HepG2 (cell line): ENCODE measurements around the gene MYL3. TPM values are rescaled to one million over a fixed set of nuclear protein-coding genes. Genes with fewer than 3 reads are reported as not detected.

Experiments used
- ATAC-seq: fragments of 200-7000 bp; cut with Tn5 transposase; 3 replicates; pipeline ENCODE4 v1.9.1; 2020; ENCODE audit warnings: mild to moderate bottlenecking, moderate library complexity
- BruUV-seq: library from RNA; stranded (reverse); fragments of 400-500 nt; replicated peaks from 2 replicates; lab custom pipeline; 2021; lab: Mats Ljungman, UMichigan
- CTCF ChIA-PET: fragments of 300-600 bp; formaldehyde crosslinking; extraction: SDS; loops from one replicate; lab custom pipeline; 2021; ENCODE audit warnings: low total read pairs, inconsistent platforms, low intra/inter-chr PET ratio; lab: Yijun Ruan, JAX
- POLR2A ChIA-PET: fragments of 350-600 bp; sonication (Branson Sonifier 250); formaldehyde crosslinking; loops from one replicate; lab custom pipeline; 2020; ENCODE audit warnings: antibody characterized with exemption, inconsistent platforms; lab: Yijun Ruan, JAX
- DNase-seq: peaks from one replicate; pipeline ENCODE4 v3.0.0-alpha.2; 2015; ENCODE audit warnings: low spot score
- FAIRE-seq: peaks from 3 replicates; lab custom pipeline; 2011; peaks lifted over from hg19 to GRCh38; lab: Jason Lieb, UNC
- H2AFZ ChIP-seq: one replicate; pipeline ENCODE4 v1.6.1; 2011; ENCODE audit warnings: low read length, inconsistent platforms
- H3K27ac ChIP-seq: fragments of 300-600 bp; 3 replicates; pipeline ENCODE4 v1.8.0; 2011; ENCODE audit warnings: mixed run types, mild to moderate bottlenecking, mixed read lengths, low read length, inconsistent platforms; ENCODE audit not compliant: insufficient read depth; ENCODE audit errors: extremely low read length
- H3K27me3 ChIP-seq, 2 experiments: fragments of 200-600 bp in 1 of 2; 2 replicates in 1 of 2; 3 replicates in 1 of 2; pipeline versions ENCODE4 v1.6.0 to v1.8.0; 2011; ENCODE audit warnings: low read length in 2 of 2, mild to moderate bottlenecking in 2 of 2, moderate library complexity in 2 of 2, inconsistent platforms in 1 of 2; ENCODE audit not compliant: insufficient read depth in 2 of 2, control insufficient read depth in 1 of 2
- H3K36me3 ChIP-seq, 2 experiments: fragments of 200-600 bp in 1 of 2; replicated peaks in 1 of 2; 2 replicates in 1 of 2; 3 replicates in 1 of 2; pipeline versions ENCODE4 v1.5.1 to v1.8.0; 2011; ENCODE audit warnings: low read length in 2 of 2, inconsistent platforms in 1 of 2; ENCODE audit not compliant: insufficient read depth in 2 of 2, control insufficient read depth in 1 of 2
- H3K4me1 ChIP-seq: 2 replicates; pipeline ENCODE4 v1.5.1; 2012; ENCODE audit warnings: low read length, inconsistent platforms; ENCODE audit not compliant: insufficient read depth
- H3K4me2 ChIP-seq: 2 replicates; pipeline ENCODE4 v1.6.0; 2011; ENCODE audit warnings: low read depth, low read length, inconsistent platforms
- H3K4me3 ChIP-seq, 3 experiments: fragments of 200-600 bp in 1 of 3; sonication (generic), shearing (Covaris generic) in 1 of 3; replicated peaks in 1 of 3; 2 replicates each; pipeline ENCODE4 v1.5.1; 2011 to 2016; ENCODE audit warnings: low read length in 3 of 3, inconsistent platforms in 2 of 3, low read depth in 2 of 3, mild to moderate bottlenecking in 2 of 3, control low read depth in 1 of 3, mixed read lengths in 1 of 3; ENCODE audit not compliant: insufficient read depth in 1 of 3
- H3K79me2 ChIP-seq: one replicate; pipeline ENCODE4 v1.6.1; 2011; ENCODE audit warnings: low read length, inconsistent platforms; ENCODE audit not compliant: insufficient read depth
- H3K9ac ChIP-seq: 2 replicates; pipeline ENCODE4 v1.6.0; 2011; ENCODE audit warnings: mild to moderate bottlenecking, low read depth, low read length, inconsistent platforms; ENCODE audit not compliant: insufficient read depth
- H3K9me3 ChIP-seq: 2 replicates; pipeline ENCODE4 v1.5.1; 2012; ENCODE audit warnings: mild to moderate bottlenecking, low read length
- H4K20me1 ChIP-seq: 2 replicates; pipeline ENCODE4 v1.6.0; 2011; ENCODE audit warnings: inconsistent platforms, mild to moderate bottlenecking, low read length, moderate library complexity; ENCODE audit not compliant: insufficient read depth
- DNMT3B ChIP-seq: conservative IDR thresholded peaks from 2 replicates; pipeline ENCODE4 v1.6.1; 2016; ENCODE audit warnings: missing biosample characterization, control low read depth
- FOXC1 ChIP-seq: sonication (generic); formaldehyde crosslinking; IDR thresholded peaks from 2 replicates; pipeline ENCODE4 v1.8.0; 2022; ENCODE audit warnings: mild to moderate bottlenecking, missing genetic modification reagents, borderline replicate concordance
- MLLT10 ChIP-seq: sonication (generic); formaldehyde crosslinking; IDR thresholded peaks from 2 replicates; pipeline ENCODE4 v1.4.0; 2020; ENCODE audit warnings: missing genetic modification reagents
- RAD21 ChIP-seq: fragments of 450-650 bp; formaldehyde crosslinking; IDR thresholded peaks from 2 replicates; pipeline ENCODE4 v1.5.0; 2020; ENCODE audit warnings: mild to moderate bottlenecking
- SYNCRIP ChIP-seq: fragments of 200-400 bp; formaldehyde crosslinking; IDR thresholded peaks from 2 replicates; pipeline ENCODE4 v1.6.1; 2018; ENCODE audit warnings: mild to moderate bottlenecking, low read depth, low read length; ENCODE audit not compliant: insufficient read depth
- THAP11 ChIP-seq: IDR thresholded peaks from 2 replicates; pipeline ENCODE4 v1.6.1; 2016; ENCODE audit warnings: missing biosample characterization, missing genetic modification reagents
- WIZ ChIP-seq: sonication (generic); formaldehyde crosslinking; IDR thresholded peaks from 2 replicates; pipeline ENCODE4 v1.5.1; 2020; ENCODE audit warnings: mild to moderate bottlenecking, missing genetic modification reagents
- YEATS4 ChIP-seq: sonication (generic); formaldehyde crosslinking; IDR thresholded peaks from 2 replicates; pipeline ENCODE4 v1.4.0; 2020; ENCODE audit warnings: missing genetic modification reagents, borderline replicate concordance
- ZNF878 ChIP-seq: sonication (generic); formaldehyde crosslinking; IDR thresholded peaks from 2 replicates; pipeline ENCODE4 v1.8.1; 2023; ENCODE audit warnings: mild to moderate bottlenecking, missing genetic modification reagents, moderate library complexity
- WGBS: methylation state at CpG from one replicate; pipeline ENCODE4 v1.1.6; 2017; ENCODE audit warnings: low lambda C conversion rate; 5-methylcytosine and 5-hydroxymethylcytosine counted together
- in situ Hi-C: cut with HindIII; loops from 2 replicates; pipeline ENCODE4 v1.10.0; 2017; ENCODE audit warnings: low pct_unique_long_range_greater_than_20kb; ENCODE audit not compliant: extremely low pct_ligation_motif_present
- intact Hi-C: fragments of 100-400 bp; cut with micrococcal nuclease; formaldehyde crosslinking; loops from one replicate; pipeline ENCODE4 v1.10.0; 2022; ENCODE audit not compliant: unreplicated experiment
- polyA plus RNA-seq, 8 experiments: library from polyadenylated mRNA; depleted of rRNA in 3 of 8; stranded (reverse) in 7 of 8; unstranded in 1 of 8; fragments of >200 nt; fragmentation: Illumina TruSeq in 4 of 8; extraction: Trizol in 4 of 8; gene quantifications; 2 replicates each; pipeline versions ENCODE4 v1.2.1 to v1.2.3, GENCODE V29; 2011 to 2016; ENCODE audit warnings: low read depth in 4 of 8, missing spikeins in 1 of 8, mixed read lengths in 1 of 8; ENCODE audit not compliant: insufficient read depth in 1 of 8
- total RNA-seq, 5 experiments: library from RNA; depleted of rRNA; stranded (reverse); fragments of >200 nt; fragmentation: Illumina TruSeq; extraction: Trizol; gene quantifications; 2 replicates each; pipeline ENCODE4 v1.2.3, GENCODE V29; 2016; ENCODE audit warnings: low read depth in 1 of 5
- TF ChIP-seq, protein P1 (sequence below): sonication (generic); formaldehyde crosslinking; IDR thresholded peaks from 2 replicates; pipeline ENCODE4 v1.5.0; 2020; ENCODE audit warnings: missing genetic modification reagents, mild to moderate bottlenecking, borderline replicate concordance
- TF ChIP-seq, protein P2 (sequence below): IDR thresholded peaks from 2 replicates; pipeline ENCODE4 v1.6.1; 2016; ENCODE audit warnings: control low read depth
- TF ChIP-seq, protein P3 (sequence below): sonication (generic); formaldehyde crosslinking; IDR thresholded peaks from 2 replicates; pipeline ENCODE4 v1.8.1; 2023; ENCODE audit warnings: mild to moderate bottlenecking, missing genetic modification reagents, borderline replicate concordance
- TF ChIP-seq, protein P4 (sequence below): sonication (generic); formaldehyde crosslinking; IDR thresholded peaks from 2 replicates; pipeline ENCODE4 v1.9.0; 2021; ENCODE audit warnings: missing genetic modification reagents, borderline replicate concordance

MYL3 gene
- total and polyA plus RNA-seq, 2 of the 13 experiments (the other 11 are each of a cell fraction or from before 2014, with no cell fraction given): not detected

DNA sequence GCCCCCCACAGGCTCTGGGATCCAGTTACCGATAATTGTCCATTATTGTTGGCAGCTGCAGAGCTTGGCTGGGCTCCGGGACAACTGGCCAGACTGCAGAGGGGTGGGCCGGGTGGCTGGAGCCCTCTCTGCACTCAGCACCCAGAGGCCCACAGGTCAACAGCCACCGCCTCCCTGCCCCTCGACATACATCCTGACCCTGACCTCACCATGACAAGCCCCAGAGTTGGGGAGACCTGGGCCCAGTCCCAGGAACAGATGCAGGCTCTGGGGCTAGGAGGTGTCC is 36.7 kb upstream of the MYL3 start:
- BruUV-seq: no TSS peak
- ChIA-PET POLR2A (no interaction called here), CTCF (no interaction called here)
- WGBS: no CpG with 5 or more reads among the region's 5 CpGs
- Histone ChIP-seq H3K27me3 (peaks cover 6 to 22% of the 10 kb centered on the region in 2 experiments; a peak in 3 of 5 replicates), H3K79me2 (no peaks in the 10 kb centered on the region), H3K27ac (no peak overlapping the region), H2AFZ (no peak overlapping the region), H3K4me1 (no peaks in the 10 kb centered on the region), H3K36me3 (no peaks in the 10 kb centered on the region), H3K9ac (no peak overlapping the region), H3K4me2 (no peak overlapping the region), H3K9me3 (no peaks in the 10 kb centered on the region), H3K4me3 (no peak overlapping the region), H4K20me1 (no peaks in the 10 kb centered on the region)
- TF ChIP-seq, protein P1, sequence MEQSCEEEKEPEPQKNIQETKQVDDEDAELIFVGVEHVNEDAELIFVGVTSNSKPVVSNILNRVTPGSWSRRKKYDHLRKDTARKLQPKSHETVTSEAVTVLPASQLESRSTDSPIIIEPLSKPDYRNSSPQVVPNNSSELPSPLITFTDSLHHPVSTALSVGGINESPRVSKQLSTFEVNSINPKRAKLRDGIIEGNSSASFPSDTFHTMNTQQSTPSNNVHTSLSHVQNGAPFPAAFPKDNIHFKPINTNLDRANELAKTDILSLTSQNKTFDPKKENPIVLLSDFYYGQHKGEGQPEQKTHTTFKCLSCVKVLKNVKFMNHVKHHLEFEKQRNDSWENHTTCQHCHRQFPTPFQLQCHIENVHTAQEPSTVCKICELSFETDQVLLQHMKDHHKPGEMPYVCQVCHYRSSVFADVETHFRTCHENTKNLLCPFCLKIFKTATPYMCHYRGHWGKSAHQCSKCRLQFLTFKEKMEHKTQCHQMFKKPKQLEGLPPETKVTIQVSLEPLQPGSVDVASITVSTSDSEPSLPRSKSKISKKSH (CRISPR knock-in tag): no peak
- no peak for TF ChIP-seq ZNF878 (CRISPR knock-in tag)
- TF ChIP-seq, protein P2, sequence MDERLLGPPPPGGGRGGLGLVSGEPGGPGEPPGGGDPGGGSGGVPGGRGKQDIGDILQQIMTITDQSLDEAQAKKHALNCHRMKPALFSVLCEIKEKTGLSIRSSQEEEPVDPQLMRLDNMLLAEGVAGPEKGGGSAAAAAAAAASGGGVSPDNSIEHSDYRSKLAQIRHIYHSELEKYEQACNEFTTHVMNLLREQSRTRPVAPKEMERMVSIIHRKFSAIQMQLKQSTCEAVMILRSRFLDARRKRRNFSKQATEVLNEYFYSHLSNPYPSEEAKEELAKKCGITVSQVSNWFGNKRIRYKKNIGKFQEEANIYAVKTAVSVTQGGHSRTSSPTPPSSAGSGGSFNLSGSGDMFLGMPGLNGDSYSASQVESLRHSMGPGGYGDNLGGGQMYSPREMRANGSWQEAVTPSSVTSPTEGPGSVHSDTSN: no peak
- ATAC-seq (no peak), FAIRE-seq (no peak), DNase-seq (no peak)
- in situ Hi-C loops (no loop called here), intact Hi-C loops (no loop called here)

DNA sequence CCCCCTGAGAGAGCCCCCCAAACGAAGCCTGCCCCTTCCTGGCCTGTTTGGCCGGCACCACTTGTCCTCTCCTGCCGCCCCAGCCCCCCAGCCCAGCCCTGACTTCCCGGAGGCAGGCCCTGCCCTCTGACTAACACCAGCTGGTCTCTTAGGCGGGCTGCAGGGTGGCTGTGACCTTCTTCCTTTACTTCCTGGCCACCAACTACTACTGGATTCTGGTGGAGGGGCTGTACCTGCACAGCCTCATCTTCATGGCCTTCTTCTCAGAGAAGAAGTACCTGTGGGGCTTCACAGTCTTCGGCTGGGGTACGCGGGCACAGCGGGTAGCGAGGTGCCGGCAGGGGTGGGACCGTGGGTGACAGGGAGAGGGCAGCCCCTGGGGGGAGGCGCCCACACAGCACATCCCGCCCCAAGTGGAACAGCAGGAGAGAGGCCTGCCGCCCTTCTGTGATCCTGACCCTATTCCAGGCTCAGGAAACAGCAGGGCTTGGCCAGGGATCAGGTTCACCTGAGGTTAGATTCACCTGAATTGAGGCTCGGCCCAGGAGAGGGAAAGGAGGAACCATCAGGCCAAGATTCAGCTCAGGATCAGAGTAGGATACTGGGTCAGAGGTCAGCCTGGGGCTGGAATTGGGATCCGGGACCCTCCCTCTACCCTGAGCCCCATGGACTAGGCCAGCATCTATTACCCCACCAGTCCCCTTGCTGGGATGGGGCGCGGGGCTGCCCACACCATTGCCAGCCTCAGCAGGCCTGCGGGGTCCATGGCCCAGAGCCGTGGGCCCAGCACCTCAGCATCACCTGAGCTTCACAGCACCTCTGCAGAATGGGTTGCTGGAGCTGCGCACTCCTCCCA is 36.1 kb upstream of the MYL3 start:
- H3K9me3 ChIP-seq: no peaks in the 10 kb centered on the region
- BruUV-seq: no TSS peak
- no peak overlapping the region for H2AFZ ChIP-seq
- FAIRE-seq (no peak), ATAC-seq (no peak), DNase-seq (no peak)
- H3K27me3 ChIP-seq: peaks cover 6 to 17% of the 10 kb centered on the region in 2 experiments; a peak in 3 of 5 replicates
- 44% methylated on average over 16 of the region's 22 CpGs for WGBS
- H3K36me3 ChIP-seq: no peaks in the 10 kb centered on the region
- no peaks in the 10 kb centered on the region for H3K79me2 ChIP-seq
- H3K4me1 ChIP-seq: no peaks in the 10 kb centered on the region
- H3K27ac ChIP-seq: no peak overlapping the region
- CTCF ChIA-PET: no interaction called here
- H3K9ac ChIP-seq: no peak overlapping the region
- no peak overlapping the region for H3K4me3 ChIP-seq
- in situ Hi-C loops: no loop called here
- intact Hi-C loops: no loop called here
- H3K4me2 ChIP-seq: no peak overlapping the region
- POLR2A ChIA-PET: no interaction called here
- H4K20me1 ChIP-seq: no peaks in the 10 kb centered on the region
- TF ChIP-seq, protein P3, sequence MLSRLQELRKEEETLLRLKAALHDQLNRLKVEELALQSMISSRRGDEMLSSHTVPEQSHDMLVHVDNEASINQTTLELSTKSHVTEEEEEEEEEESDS (CRISPR knock-in tag): no peak
- TF ChIP-seq DNMT3B (CRISPR knock-in tag): no peak
- no peak for TF ChIP-seq MLLT10 (CRISPR knock-in tag)
- no peak for TF ChIP-seq SYNCRIP
- TF ChIP-seq YEATS4 (CRISPR knock-in tag): no peak
- TF ChIP-seq WIZ (CRISPR knock-in tag): no peak
- TF ChIP-seq, protein P4, sequence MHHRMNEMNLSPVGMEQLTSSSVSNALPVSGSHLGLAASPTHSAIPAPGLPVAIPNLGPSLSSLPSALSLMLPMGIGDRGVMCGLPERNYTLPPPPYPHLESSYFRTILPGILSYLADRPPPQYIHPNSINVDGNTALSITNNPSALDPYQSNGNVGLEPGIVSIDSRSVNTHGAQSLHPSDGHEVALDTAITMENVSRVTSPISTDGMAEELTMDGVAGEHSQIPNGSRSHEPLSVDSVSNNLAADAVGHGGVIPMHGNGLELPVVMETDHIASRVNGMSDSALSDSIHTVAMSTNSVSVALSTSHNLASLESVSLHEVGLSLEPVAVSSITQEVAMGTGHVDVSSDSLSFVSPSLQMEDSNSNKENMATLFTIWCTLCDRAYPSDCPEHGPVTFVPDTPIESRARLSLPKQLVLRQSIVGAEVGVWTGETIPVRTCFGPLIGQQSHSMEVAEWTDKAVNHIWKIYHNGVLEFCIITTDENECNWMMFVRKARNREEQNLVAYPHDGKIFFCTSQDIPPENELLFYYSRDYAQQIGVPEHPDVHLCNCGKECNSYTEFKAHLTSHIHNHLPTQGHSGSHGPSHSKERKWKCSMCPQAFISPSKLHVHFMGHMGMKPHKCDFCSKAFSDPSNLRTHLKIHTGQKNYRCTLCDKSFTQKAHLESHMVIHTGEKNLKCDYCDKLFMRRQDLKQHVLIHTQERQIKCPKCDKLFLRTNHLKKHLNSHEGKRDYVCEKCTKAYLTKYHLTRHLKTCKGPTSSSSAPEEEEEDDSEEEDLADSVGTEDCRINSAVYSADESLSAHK (CRISPR knock-in tag): no peak
- TF ChIP-seq FOXC1 (CRISPR knock-in tag): no peak
- TF ChIP-seq RAD21 (CRISPR knock-in tag): no peak
- no peak for TF ChIP-seq THAP11
